HG03045 (cell line): Measurements from ENCODE around the gene PMPCA.

ENCODE experiments used
- ATAC-seq: cut with Tn5 transposase; IDR thresholded peaks from one replicate; pipeline ENCODE4 v1.9.1; 2021; ENCODE audit warnings: mild to moderate bottlenecking, moderate library complexity; ENCODE audit not compliant: unreplicated experiment

PMPCA gene

DNA sequence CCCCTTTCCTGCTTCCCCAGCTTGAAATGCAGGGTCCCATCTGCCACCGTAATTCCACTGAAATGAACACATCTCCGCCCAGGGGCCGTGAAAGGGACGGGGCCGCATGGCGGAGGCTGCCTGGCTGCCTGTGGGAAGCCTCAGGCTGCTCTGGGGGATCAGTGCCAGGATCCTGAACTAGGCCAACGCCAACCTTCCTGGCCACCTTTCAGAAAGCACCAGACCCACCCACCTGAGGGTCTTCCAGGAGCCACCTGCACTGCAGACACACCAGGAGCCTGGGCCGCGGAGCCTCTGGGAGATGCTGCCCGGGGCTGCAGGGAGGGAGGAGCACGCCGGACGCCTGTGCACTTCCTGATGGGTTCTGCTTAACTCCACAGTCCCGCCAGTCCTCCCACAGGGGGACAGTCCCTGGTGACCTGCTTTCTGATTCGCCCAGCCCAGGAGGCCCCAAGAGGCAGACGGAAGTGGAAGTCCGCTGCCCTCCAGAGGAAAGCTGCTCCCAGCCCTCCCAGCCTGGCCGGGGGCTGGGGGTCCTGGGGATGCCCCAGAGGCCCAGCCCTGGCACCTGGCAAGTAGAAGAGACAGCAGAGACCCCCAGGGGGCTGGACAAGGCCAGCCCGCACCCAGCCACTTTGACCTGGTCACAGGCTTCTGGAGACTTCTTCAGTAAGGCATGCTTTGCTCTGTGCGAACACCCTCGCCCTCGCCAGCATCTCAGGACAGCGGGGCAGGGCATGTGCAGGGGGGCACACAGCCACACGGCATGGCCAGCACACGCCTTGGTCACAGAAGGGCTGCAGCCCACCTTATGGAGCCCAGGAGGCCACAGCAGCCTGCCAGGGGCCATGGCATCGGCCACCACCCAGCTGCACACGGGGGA lies 36.9 kb upstream of the PMPCA start, which contains the start of gene CARD9:
TSS of gene CARD9 (minus strand) at position 370 of the 883 bp plus-strand sequence. CDS start 1,591 bp downstream, outside the sequence.
- no peak for ATAC-seq

DNA sequence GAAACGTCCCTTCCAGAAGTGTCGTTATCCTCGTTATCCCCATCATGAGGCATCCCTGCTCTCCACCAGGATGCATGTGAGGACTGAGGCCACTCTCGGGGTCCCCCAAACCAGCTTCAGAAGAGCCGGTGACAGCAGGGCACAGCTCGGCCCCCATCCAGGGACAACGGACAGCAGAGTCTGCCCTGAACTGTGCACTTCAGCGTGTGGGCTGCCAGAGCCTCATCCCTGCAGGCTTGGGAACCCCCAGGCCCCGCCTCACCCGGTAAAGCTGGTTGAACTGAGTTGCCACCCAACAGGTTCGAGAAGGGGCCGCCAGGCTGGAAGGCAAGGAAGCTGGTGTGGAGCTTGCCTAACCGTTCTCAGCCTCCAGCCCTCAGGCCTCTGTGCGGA lies 36.3 kb upstream of the PMPCA start:
- no peak for ATAC-seq

DNA sequence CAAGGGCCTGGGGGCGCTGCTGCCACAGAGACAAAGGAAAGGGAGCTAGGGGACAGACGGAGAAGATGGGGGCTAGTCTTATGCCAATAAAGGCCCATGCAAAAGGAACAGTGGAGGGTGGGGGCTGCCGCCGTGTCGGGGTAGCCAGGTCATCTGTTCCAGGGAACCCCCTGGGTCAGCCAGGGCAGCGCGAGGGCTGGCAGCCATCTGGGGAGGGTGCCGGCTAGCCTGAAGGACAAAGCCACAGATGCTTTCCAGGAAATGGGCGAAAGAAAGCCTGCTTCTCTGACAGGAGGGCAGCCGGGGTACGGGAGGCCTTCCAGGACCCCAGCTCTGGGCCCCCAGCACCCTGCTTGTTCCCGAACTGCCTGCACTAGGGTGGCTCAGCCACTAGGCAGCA lies 35.4 kb upstream of the PMPCA start:
- ATAC-seq: no peak

DNA sequence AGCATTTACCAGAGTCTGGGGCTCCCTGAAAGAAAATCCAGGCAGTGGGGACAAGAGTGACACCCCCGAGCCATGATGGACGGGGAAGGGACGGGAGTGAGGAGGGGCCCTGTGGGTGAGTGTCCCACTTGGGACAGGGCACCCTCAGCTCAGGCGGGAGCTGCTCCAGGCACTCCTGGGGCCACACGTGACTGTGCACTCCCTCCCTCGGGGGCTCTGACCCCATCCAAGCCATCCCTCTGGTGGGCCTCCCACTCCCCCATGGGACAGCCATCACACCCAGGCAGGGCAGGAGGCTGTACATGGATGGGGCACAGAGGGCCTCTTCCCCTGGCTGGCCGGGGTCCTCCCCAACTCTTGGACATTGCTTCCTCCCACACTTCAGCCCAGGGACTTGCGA lies 34.0 kb upstream of the PMPCA start:
- ATAC-seq: no peak

DNA sequence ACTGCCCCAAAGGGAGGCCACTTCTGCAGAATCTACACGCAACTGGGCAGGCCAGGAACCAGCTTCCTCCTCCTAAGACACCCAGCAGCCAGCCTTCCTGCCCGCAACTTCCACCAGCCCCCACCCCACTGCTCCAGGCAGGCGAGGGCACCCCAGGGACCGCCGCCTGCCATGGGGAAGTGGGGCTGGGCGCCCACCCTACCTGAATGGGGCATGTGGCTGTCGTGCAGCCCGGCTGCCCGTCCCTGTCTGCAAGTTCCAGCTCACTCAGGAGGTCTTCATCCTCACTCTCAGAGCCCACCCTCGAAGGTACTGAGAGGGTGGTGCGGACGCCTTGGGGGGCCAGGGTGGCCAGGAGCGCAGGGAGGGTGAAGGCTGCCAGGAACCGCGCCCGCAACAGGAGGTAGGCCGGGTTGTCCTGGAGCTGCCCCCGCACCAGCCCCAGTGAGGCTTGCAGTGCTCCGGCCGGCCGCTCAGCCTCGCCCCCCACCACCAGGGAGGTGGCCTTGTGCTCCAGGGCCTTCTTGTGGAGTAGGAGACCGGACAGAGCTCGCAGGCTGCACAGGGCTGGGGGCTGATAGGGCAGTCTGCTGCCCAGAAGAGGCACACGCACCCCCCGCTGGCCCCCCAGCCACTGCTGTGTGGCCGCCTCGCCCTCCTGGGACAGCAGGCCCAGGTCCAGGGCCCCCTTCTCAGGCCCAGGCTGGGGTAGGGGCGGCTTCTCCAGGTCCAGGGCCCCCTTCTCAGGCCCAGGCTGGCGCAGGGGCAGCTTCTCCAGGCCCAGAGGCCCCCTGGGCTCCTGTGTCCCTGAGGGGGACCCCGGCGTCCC lies 32.9 kb upstream of the PMPCA start:
- ATAC-seq: no peak

DNA sequence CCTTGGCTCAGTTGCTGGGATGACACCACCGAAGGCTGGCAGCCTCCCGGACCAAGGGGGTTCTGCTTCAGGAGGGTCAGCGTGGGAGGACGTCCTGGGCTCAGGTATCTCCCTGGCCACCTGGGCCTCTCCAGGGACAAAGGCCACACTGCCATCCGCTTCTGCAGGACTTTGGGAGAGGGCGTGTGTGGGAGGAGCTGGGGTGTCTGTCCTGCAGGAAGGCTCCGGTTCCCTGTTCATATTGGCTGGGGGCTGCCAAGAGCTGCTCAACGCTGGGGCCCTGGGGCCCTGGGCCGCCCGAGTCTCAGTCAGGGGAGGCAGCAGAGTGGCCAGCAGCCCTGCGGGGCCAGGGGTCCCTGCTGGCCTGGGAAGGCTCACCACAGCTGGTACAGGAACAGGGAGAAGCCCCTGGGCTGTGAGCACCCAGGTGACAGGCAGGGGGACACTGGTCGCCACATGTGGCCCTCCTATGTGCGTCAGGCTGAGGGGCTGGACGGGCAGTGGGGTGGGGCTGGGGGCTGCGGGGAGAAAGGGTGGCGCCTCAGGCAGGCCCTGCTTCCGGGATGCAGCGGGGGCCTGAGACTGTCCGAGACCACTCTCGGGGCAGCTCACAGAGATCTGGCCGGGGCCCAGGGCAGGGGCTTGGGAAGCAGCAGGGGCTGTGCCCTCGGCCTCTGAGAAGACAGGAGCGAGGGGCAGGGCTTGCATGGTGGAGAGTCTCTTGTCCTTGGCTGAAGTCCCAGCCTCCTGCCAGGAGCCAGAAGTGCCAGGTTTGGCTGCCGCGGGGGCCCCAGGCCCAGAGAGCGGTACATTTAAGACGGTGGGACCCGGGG lies 32.1 kb upstream of the PMPCA start:
- ATAC-seq: no peak

DNA sequence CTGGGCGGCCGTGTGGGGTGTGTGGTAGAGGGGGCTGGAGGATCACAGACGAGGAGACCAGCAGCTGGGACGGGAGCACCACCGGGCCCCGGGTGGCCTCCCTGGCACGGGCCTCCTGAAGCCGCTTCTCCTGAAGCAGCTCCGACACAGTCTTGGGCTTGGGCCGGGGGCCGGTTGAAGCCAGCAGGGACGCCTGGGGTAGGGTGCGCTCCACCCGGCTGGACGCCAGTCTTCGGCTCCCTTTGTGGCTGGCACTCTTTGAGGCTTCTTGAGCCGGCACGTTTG lies 31.5 kb upstream of the PMPCA start:
- ATAC-seq: no peak

DNA sequence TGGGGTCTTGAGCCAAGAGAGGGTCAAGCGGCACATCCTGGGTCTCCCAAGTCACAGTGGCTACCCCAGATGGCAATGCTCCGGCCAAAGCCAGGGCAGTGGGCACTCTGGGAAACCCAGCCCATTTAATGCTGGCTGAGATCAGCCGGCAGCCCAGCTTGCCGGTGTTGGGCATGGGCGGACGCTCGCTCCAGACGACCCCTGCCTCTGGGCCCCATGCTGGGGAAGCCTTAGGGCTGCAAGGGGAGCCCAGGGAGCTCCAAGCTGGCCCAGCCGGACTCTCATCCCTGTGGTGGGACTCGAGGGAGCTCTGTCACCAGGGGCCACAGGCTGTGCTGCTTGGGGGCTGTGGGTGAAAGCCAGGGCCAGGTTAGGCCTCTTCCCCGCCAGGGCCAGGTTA lies 31.1 kb upstream of the PMPCA start:
- ATAC-seq: no peak

DNA sequence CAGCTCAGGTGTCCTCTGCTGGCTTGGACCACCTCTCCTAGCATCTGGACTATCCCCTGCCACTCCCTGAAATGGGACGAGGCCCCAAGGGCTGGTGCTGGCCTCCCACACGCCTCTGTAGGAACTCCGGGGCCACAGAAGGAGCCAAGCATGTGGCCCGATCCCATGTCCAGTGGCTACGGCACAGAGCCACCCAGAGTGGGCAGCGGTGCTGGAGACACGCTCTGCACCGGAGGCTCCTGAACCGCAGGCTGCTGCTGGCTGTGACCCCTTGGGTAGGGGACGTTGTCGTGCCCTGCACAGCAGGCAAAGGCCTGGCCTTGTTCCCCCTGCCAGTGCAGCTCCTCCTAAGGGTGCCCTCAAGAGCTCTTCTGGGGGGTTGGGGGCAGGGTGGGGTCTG lies 30.6 kb upstream of the PMPCA start:
- no peak for ATAC-seq

DNA sequence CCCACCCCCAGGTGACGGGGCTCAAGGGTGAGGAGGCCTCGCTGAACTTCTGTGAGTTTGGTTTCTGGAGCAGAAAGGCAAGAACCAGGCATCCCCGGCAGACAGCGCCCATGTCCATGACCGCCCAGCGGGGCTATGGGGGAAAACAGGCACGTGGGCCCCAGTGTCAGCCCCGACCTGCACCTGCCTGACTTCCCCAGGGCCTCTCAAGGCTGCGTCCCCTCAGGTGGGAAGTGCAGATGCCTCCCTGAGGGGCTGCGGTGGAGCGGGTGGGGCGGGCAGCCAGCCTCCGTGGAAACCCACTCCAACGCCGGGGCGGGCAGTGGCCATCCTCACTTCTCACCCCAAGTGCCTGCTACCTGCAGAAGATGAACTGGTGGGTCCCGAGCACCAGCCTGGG lies 30.1 kb upstream of the PMPCA start:
- ATAC-seq: no peak

DNA sequence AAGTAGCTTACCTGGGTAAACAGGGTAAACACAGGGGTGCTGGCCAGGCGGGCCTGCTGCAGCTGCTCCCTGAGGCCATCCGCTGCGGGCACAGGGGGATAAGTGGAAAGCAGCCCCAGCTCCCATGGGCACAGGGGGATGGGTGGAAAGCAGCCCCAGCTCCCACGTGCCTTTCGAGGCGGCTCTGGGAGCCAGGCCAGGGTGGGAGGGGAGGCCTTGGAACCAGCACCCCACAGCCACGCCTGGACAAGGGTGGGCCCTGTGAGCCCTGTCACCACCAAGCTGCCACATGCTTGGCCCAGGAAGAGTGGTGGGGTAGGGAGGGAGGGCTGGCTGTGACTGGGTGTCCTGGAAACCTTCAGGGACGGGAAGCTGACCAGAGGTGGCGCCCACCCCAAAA lies 29.1 kb upstream of the PMPCA start:
- no peak for ATAC-seq

DNA sequence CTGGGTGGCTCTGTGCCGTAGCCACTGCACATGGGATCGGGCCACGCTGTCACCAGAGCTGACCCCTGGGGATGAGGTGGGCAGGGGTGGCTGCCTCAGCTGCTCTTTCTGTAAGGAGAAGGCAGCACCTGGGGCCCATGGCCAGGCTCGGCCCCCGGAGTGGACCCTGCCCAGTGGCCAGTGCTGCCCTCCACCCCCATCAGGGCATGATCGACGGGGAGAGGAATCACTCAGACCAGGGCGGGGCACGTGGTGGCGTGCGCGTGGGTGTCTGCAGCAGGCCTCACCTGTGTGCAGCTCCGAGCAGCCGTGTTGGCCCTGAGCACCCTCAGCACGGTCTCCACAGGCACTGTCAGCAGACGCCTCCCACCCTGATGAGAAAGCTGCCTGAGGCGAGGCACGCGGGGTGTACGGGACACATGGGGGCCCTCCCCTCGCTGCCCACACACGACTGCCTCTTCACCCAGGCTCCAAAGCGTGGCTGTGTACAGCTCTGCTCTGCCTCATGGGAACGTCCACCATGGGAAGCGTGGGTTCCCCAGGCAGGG lies 28.4 kb upstream of the PMPCA start:
- no peak for ATAC-seq

DNA sequence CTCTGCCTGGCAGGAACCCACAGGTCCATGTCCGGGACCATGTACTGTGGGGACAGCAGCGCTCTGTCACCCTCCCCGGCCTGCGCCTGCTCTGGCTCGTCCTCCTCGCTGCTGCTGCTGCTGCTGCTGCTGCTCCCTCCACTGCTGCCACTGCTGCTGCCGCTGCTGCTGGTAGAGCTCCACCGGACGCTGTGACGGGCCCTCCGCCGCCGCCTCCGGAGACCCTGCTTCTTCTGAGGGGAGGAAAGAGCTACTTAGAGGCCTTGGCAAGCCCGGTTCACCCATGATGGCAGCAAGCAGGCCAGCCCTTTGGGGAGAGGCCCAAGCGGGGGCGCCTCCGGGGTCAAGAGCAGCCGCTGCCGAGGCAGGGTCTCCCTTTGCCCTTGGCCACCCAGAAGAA lies 27.0 kb upstream of the PMPCA start:
- no peak for ATAC-seq

DNA sequence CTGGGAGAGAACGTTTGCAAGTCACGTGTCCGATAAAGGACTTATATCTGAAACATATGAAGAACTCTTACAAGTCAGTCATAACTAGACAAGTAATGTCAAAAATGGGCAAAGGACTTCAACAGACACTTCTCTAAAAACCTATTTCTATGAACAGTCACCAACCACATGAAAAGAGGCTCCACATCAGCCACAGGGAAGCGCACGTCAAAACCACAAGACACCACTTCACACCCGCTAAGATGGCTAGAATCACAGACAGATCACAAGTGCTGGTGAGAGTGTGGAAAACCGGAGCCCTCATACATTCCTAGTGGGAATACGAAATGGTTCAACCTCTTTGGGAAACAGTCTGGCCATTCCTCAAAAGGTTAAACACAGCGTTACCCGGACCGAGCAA lies 25.4 kb upstream of the PMPCA start:
- no peak for ATAC-seq

DNA sequence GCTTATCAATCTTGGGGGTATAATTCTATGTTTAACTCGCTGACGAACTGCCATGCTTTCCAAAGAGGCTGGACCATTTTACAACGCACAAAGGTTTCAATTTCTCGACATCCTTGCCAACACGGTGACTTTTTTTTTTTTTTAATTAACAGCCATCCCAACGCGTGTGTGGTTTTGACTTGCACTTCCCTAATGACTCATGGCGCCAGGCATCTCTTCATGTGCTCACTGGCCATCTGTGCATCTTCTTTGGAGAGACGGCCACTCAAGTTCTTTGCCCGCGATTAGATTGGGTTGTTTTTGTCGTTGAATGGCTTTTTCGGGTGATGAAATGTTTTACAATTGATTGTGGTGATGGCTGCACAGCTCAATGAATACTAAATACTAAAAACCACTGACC lies 24.4 kb upstream of the PMPCA start:
- no peak for ATAC-seq

DNA sequence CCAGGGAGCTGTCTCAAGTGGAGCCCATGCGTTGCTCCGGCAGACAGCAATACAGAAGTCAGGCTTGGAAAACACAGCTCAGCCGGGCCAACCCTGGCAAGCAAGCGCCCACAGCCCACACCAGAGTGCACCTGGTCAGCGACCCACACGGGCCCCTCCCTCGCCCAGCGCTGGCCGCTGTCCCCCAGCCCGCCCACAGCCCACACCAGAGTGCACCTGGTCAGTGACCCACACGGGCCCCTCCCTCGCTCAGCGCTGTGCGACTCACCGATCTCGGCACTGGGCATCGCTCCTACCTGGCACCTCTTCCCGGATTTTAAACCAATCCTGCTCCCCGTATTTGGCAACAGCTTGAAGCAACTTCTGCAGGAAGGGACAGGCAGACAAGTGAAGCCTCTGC lies 23.2 kb upstream of the PMPCA start:
- ATAC-seq: no peak

DNA sequence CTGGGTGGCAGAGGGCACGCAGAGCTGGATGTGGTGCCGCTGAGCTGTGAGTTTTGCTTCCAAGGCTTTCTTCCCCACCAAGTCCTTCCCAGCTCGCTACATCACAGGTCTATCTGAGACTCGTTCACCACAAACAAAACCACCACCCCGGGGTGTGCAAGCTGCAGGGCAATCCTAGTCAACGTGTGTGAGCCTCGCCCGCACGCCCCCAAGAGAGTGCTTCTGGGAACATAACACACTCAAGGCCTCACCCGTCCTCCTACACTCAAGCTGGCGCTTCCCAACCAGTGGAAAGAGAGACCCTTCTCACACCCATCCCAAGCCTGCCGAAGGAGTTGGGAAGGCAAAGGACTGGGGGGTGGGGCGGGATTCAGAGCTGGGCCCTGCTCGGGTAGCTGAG lies 21.1 kb upstream of the PMPCA start:
- ATAC-seq: no peak

DNA sequence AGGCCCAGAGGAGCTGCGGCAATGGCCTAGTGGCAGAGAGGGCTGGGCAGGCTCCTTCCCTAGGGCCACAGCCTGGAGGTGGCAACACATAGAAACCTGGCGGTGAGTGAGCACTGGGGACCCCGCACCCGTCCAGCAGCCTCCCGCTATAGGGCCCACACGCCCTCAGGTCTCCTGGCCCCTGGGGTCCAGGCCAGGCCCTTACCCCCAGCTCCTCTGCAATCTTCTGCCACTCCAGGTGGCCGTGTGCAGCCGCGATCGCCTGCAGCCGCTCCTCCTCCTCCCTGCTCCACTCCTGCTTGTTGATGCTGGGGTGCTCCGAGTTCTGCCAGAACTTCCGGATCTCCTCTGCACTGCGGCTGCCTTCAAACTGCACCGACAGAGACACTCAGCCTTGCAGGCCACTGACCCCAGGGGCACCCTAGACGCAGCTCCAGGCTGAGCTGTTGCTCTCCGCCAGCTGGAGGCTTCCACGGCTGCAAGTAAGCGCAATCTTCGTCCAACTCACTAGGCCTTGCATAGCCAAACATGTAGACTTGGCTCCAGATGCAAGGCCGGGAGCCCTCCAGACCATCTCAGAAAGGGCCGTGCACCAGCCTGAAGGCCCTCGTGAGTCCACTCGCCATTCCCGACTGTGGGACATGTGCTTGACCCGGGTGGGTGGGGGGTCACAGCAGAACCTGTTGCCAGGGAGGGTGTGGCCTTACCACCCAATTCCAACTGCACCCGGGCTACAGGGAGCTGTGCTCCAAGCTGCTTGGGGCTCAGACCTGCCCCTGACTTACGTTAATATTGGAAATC lies 18.5 kb upstream of the PMPCA start:
- ATAC-seq: no peak

DNA sequence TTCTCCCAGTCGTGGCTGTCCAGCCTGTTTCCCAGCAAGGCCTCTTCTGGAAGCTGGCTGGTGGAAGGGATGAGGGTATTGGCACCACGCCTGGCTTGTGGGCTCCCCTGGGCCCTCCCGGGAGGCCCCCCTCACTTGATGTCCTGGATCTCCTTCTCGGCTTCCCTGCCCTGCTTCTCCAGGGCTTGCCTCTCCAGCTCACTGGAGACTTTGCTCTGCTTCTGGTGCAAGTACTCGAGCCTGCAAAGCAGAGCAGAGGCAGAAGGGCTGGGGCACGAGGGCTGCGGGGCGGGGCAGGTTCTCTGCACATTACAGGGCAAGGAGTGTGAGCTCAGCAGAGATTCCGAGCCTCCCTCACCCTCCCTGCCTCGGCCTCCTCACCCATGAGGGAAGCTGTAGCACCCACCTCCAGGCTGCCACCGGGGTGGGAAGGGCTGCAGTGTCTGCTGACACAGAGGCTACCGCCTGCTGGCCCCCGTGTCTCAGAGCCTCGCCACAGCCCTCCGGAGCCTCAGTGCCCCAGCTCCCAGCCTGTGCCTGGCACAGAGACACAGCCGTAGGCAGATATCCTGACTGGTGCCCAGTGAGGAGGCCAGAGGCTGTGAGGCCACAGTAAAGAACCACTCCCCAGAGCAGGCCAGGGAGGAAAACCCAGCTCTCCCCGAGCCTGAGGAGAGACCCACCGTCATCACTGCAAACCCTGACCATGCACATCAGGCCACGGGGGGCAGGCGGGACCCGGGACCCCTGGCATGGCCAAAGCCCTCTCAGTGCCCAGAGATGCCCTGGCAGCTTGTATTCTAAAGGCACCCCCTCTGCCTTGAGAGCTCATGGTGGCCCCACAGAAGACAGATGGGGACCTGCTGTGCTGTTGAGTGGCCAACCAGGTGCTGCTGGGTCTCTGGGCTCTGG lies 17.7 kb upstream of the PMPCA start:
- ATAC-seq: no peak
